ENCODE results near the gene HCN3.
A peak's percentile ranks its signal among the peaks of the same experiment; 100 is the strongest.
"Not testable (repeated sequence)": the region's sequence is repeated elsewhere in the genome, so short reads cannot be mapped to it uniquely, and the experiment has no call there.

HCN3 gene

GRCh38 chr1:155233502-155233901 lies 43.8 kb upstream of the HCN3 start:
- H3K79me1 ChIP-seq (ENCODE audit: low read length); H3K79me2 ChIP-seq (ENCODE audit: control insufficient read depth, insufficient read depth, low read length, poor library complexity); H3K14ac ChIP-seq (ENCODE audit: low read length); H3K4me2 ChIP-seq (ENCODE audit: low read length); H2BK12ac ChIP-seq (ENCODE audit: low read length); H3K4me1 ChIP-seq (ENCODE audit: control insufficient read depth in 1 of 2, insufficient read depth in 2 of 2, low read length in 2 of 2); H4K91ac ChIP-seq (ENCODE audit: low read depth, low read length); H3K9me3 ChIP-seq (ENCODE audit: insufficient read depth, low read depth, low read length); H4K8ac ChIP-seq (ENCODE audit: low read depth, low read length); H2AFZ ChIP-seq (ENCODE audit: insufficient read depth, low read length, poor library complexity); H2AK5ac ChIP-seq (ENCODE audit: low read length); H3K18ac ChIP-seq (ENCODE audit: low read length); H2BK120ac ChIP-seq (ENCODE audit: insufficient read depth, low read length, poor library complexity); H3K9ac ChIP-seq (ENCODE audit: low read length); H3K23ac ChIP-seq (ENCODE audit: low read length); H3K4ac ChIP-seq (ENCODE audit: low read depth, low read length); H3K27ac ChIP-seq (ENCODE audit: low read depth, low read length); H3K27me3 ChIP-seq (ENCODE audit: insufficient read depth, low read length); DNase-seq; H2BK5ac ChIP-seq (ENCODE audit: low read depth, low read length, poor library complexity); H4K12ac ChIP-seq (ENCODE audit: low read depth, low read length); H3K4me3 ChIP-seq (ENCODE audit: low read depth, low read length): not testable (repeated sequence)
- H3K36me3 ChIP-seq (ENCODE audit: control insufficient read depth in 1 of 2, insufficient read depth in 2 of 2, low read length in 2 of 2): peaks cover 11 to 14% of the 10 kb centered on the region in 2 experiments
- WGBS (ENCODE audit: extremely low coverage, insufficient coverage, insufficient read length): no CpG with 5 or more reads among the region's 5 CpGs

- not testable (repeated sequence) for H3K4me2 ChIP-seq (ENCODE audit: low read length); H3K4ac ChIP-seq (ENCODE audit: low read depth, low read length); H3K79me1 ChIP-seq (ENCODE audit: low read length); H3K9me3 ChIP-seq (ENCODE audit: insufficient read depth, low read depth, low read length); H4K8ac ChIP-seq (ENCODE audit: low read depth, low read length); H3K14ac ChIP-seq (ENCODE audit: low read length); H2BK120ac ChIP-seq (ENCODE audit: insufficient read depth, low read length, poor library complexity); H3K18ac ChIP-seq (ENCODE audit: low read length); H2AK5ac ChIP-seq (ENCODE audit: low read length); H4K12ac ChIP-seq (ENCODE audit: low read depth, low read length); H3K4me3 ChIP-seq (ENCODE audit: low read depth, low read length); H3K4me1 ChIP-seq (ENCODE audit: control insufficient read depth in 1 of 2, insufficient read depth in 2 of 2, low read length in 2 of 2); H2BK12ac ChIP-seq (ENCODE audit: low read length); H4K91ac ChIP-seq (ENCODE audit: low read depth, low read length); H2AFZ ChIP-seq (ENCODE audit: insufficient read depth, low read length, poor library complexity); H3K27me3 ChIP-seq (ENCODE audit: insufficient read depth, low read length); H3K79me2 ChIP-seq (ENCODE audit: control insufficient read depth, insufficient read depth, low read length, poor library complexity); H3K23ac ChIP-seq (ENCODE audit: low read length); H3K9ac ChIP-seq (ENCODE audit: low read length); DNase-seq; H2BK5ac ChIP-seq (ENCODE audit: low read depth, low read length, poor library complexity); H3K27ac ChIP-seq (ENCODE audit: low read depth, low read length)
- peaks cover 11 to 19% of the 10 kb centered on the region in 2 experiments for H3K36me3 ChIP-seq (ENCODE audit: control insufficient read depth in 1 of 2, insufficient read depth in 2 of 2, low read length in 2 of 2)
- WGBS (ENCODE audit: extremely low coverage, insufficient coverage, insufficient read length): no CpG with 5 or more reads among the region's 9 CpGs
Observed at GRCh38 chr1:155235375-155235774, 41.9 kb upstream of the HCN3 start.

DNA sequence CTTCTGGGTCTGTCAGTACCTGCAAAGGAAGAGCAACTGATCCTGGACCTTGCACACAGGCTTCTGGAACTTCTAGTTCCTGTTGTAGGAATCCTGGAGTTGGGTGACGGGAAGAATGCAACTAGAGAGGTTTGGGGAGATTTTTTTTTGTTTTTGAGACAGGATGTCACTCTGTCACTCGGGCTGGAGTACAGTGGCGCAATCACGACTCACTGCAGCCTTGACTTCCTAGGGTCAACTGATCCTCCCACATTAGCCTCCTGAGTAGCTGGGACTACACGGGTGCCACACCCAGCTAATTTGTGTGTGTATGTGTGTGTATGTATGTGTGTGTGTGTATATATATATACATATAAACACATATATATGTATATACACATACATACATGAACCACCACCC lies 40.8 kb upstream of the HCN3 start:
- H3K27ac ChIP-seq (ENCODE audit: low read depth, low read length): no peak overlapping the region
- H2BK5ac ChIP-seq (ENCODE audit: low read depth, low read length, poor library complexity): no peak overlapping the region
- no peak overlapping the region for H3K4ac ChIP-seq (ENCODE audit: low read depth, low read length)
- H2BK120ac ChIP-seq (ENCODE audit: insufficient read depth, low read length, poor library complexity): no peak overlapping the region
- no CpG with 5 or more reads among the region's 5 CpGs for WGBS (ENCODE audit: extremely low coverage, insufficient coverage, insufficient read length)
- H3K9ac ChIP-seq (ENCODE audit: low read length): no peak overlapping the region
- H2AFZ ChIP-seq (ENCODE audit: insufficient read depth, low read length, poor library complexity): no peak overlapping the region
- H3K9me3 ChIP-seq (ENCODE audit: insufficient read depth, low read depth, low read length): no peaks in the 10 kb centered on the region
- no peaks in the 10 kb centered on the region for H3K79me2 ChIP-seq (ENCODE audit: control insufficient read depth, insufficient read depth, low read length, poor library complexity)
- peaks cover 8 to 9% of the 10 kb centered on the region in 2 experiments for H3K4me1 ChIP-seq (ENCODE audit: control insufficient read depth in 1 of 2, insufficient read depth in 2 of 2, low read length in 2 of 2)
- H3K14ac ChIP-seq (ENCODE audit: low read length): no peak overlapping the region
- DNase-seq: peak; percentile 60 to 89
- no peak overlapping the region for H4K91ac ChIP-seq (ENCODE audit: low read depth, low read length)
- H2AK5ac ChIP-seq (ENCODE audit: low read length): no peak overlapping the region
- H3K4me2 ChIP-seq (ENCODE audit: low read length): no peak overlapping the region
- no peak overlapping the region for H3K18ac ChIP-seq (ENCODE audit: low read length)
- no peak overlapping the region for H3K4me3 ChIP-seq (ENCODE audit: low read depth, low read length)
- no peak overlapping the region for H4K8ac ChIP-seq (ENCODE audit: low read depth, low read length)
- H3K27me3 ChIP-seq (ENCODE audit: insufficient read depth, low read length): no peaks in the 10 kb centered on the region
- H2BK12ac ChIP-seq (ENCODE audit: low read length): no peak overlapping the region
- peaks cover 4% of the 10 kb centered on the region for H3K79me1 ChIP-seq (ENCODE audit: low read length)
- H3K23ac ChIP-seq (ENCODE audit: low read length): no peak overlapping the region
- peaks cover 11 to 19% of the 10 kb centered on the region in 2 experiments for H3K36me3 ChIP-seq (ENCODE audit: control insufficient read depth in 1 of 2, insufficient read depth in 2 of 2, low read length in 2 of 2)
- H4K12ac ChIP-seq (ENCODE audit: low read depth, low read length): no peak overlapping the region

GRCh38 chr1:155241069-155241679 lies 36.1 kb upstream of the HCN3 start:
- H2AK5ac ChIP-seq (ENCODE audit: low read length): no peak overlapping the region
- H3K9me3 ChIP-seq (ENCODE audit: insufficient read depth, low read depth, low read length): peaks cover 2% of the 10 kb centered on the region
- no peaks in the 10 kb centered on the region for H3K27me3 ChIP-seq (ENCODE audit: insufficient read depth, low read length)
- no peak overlapping the region for H3K9ac ChIP-seq (ENCODE audit: low read length)
- H3K79me2 ChIP-seq (ENCODE audit: control insufficient read depth, insufficient read depth, low read length, poor library complexity): peaks cover 1% of the 10 kb centered on the region
- H3K14ac ChIP-seq (ENCODE audit: low read length): no peak overlapping the region
- H4K91ac ChIP-seq (ENCODE audit: low read depth, low read length): peak overlapping the region; percentile 50
- peaks cover 7 to 14% of the 10 kb centered on the region in 2 experiments for H3K36me3 ChIP-seq (ENCODE audit: control insufficient read depth in 1 of 2, insufficient read depth in 2 of 2, low read length in 2 of 2)
- no CpG with 5 or more reads among the region's 4 CpGs for WGBS (ENCODE audit: extremely low coverage, insufficient coverage, insufficient read length)
- H2BK5ac ChIP-seq (ENCODE audit: low read depth, low read length, poor library complexity): no peak overlapping the region
- H2BK120ac ChIP-seq (ENCODE audit: insufficient read depth, low read length, poor library complexity): peak overlapping the region; percentile 10
- no peak overlapping the region for H3K4me3 ChIP-seq (ENCODE audit: low read depth, low read length)
- peaks cover 5 to 14% of the 10 kb centered on the region in 2 experiments for H3K4me1 ChIP-seq (ENCODE audit: control insufficient read depth in 1 of 2, insufficient read depth in 2 of 2, low read length in 2 of 2)
- H4K8ac ChIP-seq (ENCODE audit: low read depth, low read length): peak overlapping the region; percentile 77
- no peak overlapping the region for H2AFZ ChIP-seq (ENCODE audit: insufficient read depth, low read length, poor library complexity)
- no peak overlapping the region for H3K23ac ChIP-seq (ENCODE audit: low read length)
- H2BK12ac ChIP-seq (ENCODE audit: low read length): no peak overlapping the region
- no peak overlapping the region for H3K18ac ChIP-seq (ENCODE audit: low read length)
- peaks cover 9% of the 10 kb centered on the region for H3K79me1 ChIP-seq (ENCODE audit: low read length)
- peak overlapping the region; percentile 55 for H3K4me2 ChIP-seq (ENCODE audit: low read length)
- no peak overlapping the region for H3K4ac ChIP-seq (ENCODE audit: low read depth, low read length)
- no peak overlapping the region for H4K12ac ChIP-seq (ENCODE audit: low read depth, low read length)
- peak; percentile 69 to 89 for DNase-seq
- no peak overlapping the region for H3K27ac ChIP-seq (ENCODE audit: low read depth, low read length)

Data from trophoblast cell (in vitro differentiated cells and primary cell).